Skeletal muscle tissue (tissue), 4 donors: ENCODE measurements around the gene VAT1. TPM values are rescaled to one million over a fixed set of nuclear protein-coding genes. Genes with fewer than 3 reads are reported as not detected.

Experiments used
- H3K27ac ChIP-seq: one replicate; pipeline ENCODE4 v1.7.0; 2013; ENCODE audit warnings: mild to moderate bottlenecking, low read depth, low read length, inconsistent platforms
- H3K27me3 ChIP-seq, 3 donors: one replicate each; pipeline ENCODE4 v1.7.0; 2013; ENCODE audit warnings: low read length in 3 of 3; ENCODE audit not compliant: control insufficient read depth in 3 of 3, insufficient read depth in 3 of 3
- H3K36me3 ChIP-seq, 3 donors: one replicate each; pipeline ENCODE4 v1.7.0; 2013; ENCODE audit warnings: low read length in 3 of 3; ENCODE audit not compliant: control insufficient read depth in 3 of 3, insufficient read depth in 3 of 3
- H3K4me1 ChIP-seq, 3 donors: one replicate each; pipeline ENCODE4 v1.7.0; 2013; ENCODE audit warnings: low read length in 3 of 3, mild to moderate bottlenecking in 3 of 3; ENCODE audit not compliant: control insufficient read depth in 3 of 3, insufficient read depth in 3 of 3
- H3K4me3 ChIP-seq, 3 donors: one replicate each; pipeline ENCODE4 v1.7.0; 2013; ENCODE audit warnings: low read length in 3 of 3
- H3K9ac ChIP-seq, 3 donors: one replicate each; pipeline ENCODE4 v1.7.0; 2013; ENCODE audit warnings: low read length in 3 of 3, mild to moderate bottlenecking in 3 of 3, moderate library complexity in 2 of 3, low read depth in 1 of 3
- H3K9me3 ChIP-seq, 3 donors: one replicate each; pipeline ENCODE4 v1.7.0; 2013; ENCODE audit warnings: low read length in 3 of 3; ENCODE audit not compliant: control insufficient read depth in 3 of 3
- total RNA-seq: library from RNA; depleted of rRNA; stranded (reverse); fragments of >200 nt; gene quantifications from one replicate; pipeline ENCODE4 v1.2.3, GENCODE V29; 2014
- donor health status: Osteomylitis.

VAT1 gene
- total RNA-seq, 1 donor from 2014 or later = 40.2 TPM

DNA sequence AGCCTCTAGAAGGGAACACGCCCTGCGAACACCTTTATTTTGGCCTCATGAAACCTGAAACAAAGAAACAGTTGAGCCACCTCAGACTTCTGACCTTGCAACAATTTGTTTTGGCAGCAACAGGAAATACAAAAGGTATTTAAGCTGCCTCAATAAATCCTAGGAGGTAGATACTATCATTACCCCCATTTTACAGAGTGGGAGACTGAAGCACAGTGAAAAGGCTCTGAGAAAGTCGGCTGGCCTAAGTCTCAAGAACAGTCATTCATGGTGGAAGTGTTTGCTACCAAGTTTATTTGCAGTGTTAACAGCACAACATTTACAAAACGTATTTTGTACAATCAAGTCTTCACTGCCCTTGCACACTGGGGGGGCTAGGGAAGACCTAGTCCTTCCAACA lies 21.8 kb upstream of the VAT1 start:
- Histone ChIP-seq H3K9ac (no peak overlapping the region), H3K27ac (no peak overlapping the region), H3K36me3 (peaks cover 0 to 2% (median 0%) of the 10 kb centered on the region in 3 donors), H3K4me1 (no peaks in the 10 kb centered on the region), H3K4me3 (no peak overlapping the region), H3K27me3 (no peaks in the 10 kb centered on the region), H3K9me3 (no peaks in the 10 kb centered on the region)

DNA sequence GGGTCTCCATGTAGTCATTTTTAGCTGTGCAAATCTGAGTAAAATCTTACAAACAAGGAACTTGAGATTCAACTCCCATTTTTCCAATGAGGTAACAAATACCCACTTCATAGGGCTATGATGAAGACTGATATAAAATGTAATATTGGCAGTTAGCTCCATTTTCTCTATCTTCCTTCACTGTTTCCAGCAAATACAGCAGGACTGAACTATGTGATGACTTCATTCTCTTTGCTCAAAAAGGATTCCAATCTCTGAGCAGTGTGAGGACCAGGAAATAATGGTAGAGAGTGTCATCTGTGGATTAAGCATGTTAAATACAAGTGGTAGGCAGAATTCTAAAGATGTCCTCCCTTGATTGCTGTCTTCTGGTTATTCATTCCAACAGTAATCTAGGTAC lies 21.1 kb upstream of the VAT1 start:
- Histone ChIP-seq H3K4me3 (no peak overlapping the region), H3K9me3 (no peaks in the 10 kb centered on the region), H3K27ac (no peak overlapping the region), H3K9ac (no peak overlapping the region), H3K27me3 (no peaks in the 10 kb centered on the region), H3K36me3 (peaks cover 0 to 2% (median 0%) of the 10 kb centered on the region in 3 donors), H3K4me1 (no peaks in the 10 kb centered on the region)

DNA sequence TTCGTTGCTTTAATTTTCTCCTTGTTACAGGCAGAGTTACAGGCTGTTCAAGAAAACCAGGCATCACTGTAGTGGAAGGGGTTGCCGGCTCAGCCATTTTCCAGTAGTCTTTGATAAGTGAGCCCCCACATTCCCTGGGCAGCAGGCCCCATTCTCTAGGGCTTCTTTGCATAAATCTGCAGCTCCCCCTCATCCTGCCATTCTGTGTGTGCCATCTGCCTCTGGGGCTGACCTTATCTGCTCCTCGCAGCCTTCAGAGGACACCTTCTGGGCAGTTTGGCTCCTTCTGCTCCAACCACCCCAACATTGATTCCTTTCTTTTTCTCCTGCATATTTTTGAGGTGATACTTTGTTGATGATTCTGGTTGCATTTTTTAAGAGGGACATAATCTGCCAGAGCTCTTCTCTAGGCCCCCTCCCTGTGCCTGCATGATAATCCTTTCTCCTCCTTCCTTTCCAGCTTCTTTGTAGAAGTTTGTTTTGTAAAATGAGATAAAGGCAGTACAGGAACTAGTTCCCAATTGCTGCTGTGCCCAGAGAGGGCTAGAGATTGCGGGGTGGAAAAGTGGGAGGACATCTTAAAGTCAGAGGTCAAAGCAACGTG lies 19.9 kb upstream of the VAT1 start:
- H3K27me3 ChIP-seq = no peaks in the 10 kb centered on the region
- H3K36me3 ChIP-seq = peaks cover 0 to 2% (median 0%) of the 10 kb centered on the region in 3 donors
- no peak overlapping the region for H3K4me3 ChIP-seq
- no peaks in the 10 kb centered on the region for H3K4me1 ChIP-seq
- no peak overlapping the region for H3K27ac ChIP-seq
- H3K9ac ChIP-seq = no peak overlapping the region
- no peaks in the 10 kb centered on the region for H3K9me3 ChIP-seq

DNA sequence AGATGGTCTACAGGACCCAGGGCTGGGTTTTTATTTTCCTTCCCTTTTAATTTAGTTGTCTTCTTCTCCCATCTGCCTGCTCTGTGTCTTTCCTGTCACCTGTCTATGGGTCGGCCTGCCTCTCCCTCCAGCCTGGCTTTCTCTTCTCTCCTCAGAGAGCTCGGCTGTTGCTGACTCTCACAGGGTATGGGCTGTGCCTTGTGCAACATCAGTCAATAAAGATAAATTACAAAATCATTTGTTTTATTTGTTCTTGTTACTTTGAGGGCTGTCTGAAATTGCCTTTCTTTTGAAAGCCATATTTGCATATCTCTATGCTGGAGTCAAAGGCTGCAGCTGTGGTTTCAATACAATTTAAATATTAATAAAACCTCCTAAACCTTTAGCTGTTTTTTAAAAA lies 18.5 kb upstream of the VAT1 start:
- H3K9me3 ChIP-seq = no peaks in the 10 kb centered on the region
- H3K27me3 ChIP-seq = no peaks in the 10 kb centered on the region
- H3K4me3 ChIP-seq = no peak overlapping the region
- no peak overlapping the region for H3K27ac ChIP-seq
- no peak overlapping the region for H3K9ac ChIP-seq
- peaks cover 0 to 2% (median 0%) of the 10 kb centered on the region in 3 donors for H3K36me3 ChIP-seq
- no peaks in the 10 kb centered on the region for H3K4me1 ChIP-seq

DNA sequence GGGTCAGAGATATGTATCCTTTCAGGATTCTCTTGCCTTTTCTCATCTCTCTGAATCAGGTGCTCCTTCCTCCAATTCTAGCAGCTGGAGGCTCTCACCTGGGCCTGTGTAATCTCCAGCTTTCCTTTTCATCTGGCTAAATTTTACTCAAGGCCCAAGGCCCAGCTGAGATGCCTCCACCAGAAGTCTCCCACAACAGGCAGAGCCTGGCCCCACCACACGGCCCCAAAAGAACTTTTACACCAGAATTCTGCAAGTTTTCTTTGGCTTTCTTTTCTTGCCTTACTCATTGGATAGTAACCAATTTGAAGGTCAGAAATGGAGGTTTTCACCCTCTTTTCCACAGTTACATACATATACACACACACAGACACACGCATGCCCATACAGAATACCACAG lies 17.5 kb upstream of the VAT1 start:
- Histone ChIP-seq H3K9me3 (no peaks in the 10 kb centered on the region), H3K27ac (no peak overlapping the region), H3K4me1 (no peaks in the 10 kb centered on the region), H3K4me3 (no peak overlapping the region), H3K27me3 (no peaks in the 10 kb centered on the region), H3K9ac (no peak overlapping the region), H3K36me3 (peaks cover 0 to 2% (median 0%) of the 10 kb centered on the region in 3 donors)

DNA sequence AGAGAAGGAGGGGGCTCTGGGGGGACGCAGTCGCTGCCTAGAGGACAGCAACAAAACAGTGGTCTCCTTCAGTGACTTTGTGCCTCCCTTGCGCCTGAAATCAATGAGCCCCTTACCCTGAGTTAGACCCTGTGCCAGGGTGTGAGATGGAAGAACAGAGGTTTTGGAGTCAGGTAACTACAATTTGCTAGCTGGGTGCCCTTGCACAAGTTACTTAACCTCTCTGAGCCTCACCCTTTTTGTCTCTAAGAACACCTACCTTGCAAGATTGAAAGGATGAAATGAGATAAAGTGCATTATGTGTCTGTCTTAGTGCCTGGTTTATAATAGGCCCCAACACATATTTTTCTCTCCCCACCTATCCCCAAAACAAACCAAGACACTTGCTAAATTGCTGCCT lies 12.7 kb upstream of the VAT1 start:
- Histone ChIP-seq H3K9ac (no peak overlapping the region), H3K27me3 (no peaks in the 10 kb centered on the region), H3K27ac (no peak overlapping the region), H3K4me3 (no peak overlapping the region), H3K9me3 (no peaks in the 10 kb centered on the region), H3K36me3 (no peaks in the 10 kb centered on the region), H3K4me1 (peaks cover 0 to 2% (median 0%) of the 10 kb centered on the region in 3 donors)

DNA sequence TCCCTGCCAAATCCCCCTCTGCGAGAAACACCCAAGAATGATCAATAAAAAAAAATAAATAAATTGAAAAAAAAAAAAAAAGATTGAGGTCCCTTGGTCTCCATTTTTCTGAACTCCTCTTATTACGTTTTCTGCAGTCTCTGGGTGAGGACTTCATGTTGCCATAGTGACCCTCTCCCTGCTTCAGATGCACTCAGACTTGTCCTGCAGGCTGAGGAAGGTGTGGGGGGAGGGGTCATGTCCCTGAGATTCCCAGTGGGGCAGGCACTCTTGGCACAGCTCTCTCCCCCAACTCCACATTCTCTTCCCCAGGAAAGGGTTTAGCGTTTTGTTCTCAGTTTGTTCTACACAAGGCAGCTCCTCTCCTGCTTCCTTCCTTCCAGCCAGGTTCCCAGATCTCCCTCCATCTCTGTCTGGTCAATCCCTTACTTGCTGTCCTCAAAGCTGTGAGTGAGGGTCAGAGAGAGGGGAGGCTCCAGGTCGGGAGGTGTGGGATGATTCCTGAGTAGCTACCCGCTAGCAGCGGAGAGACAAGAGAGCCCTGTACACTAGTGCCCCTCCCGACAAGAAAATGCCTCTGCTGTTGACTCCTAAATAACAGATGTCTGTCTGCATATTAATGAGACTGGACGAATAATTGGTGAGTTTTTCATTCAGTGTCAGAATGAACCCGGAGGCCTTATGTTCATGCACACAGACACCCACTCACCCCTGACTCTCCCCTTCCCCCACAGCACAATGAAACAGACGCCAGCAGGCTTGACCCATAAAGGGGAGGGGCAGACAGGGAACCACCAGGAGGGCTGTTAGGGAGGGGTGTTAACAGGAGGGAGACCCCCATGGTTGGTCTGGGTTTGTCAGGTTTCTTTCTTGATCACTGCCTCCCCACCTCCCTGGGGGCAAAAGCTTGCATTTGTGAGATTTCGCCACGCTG lies 12.0 kb upstream of the VAT1 start:
- Histone ChIP-seq H3K27ac (no peak overlapping the region), H3K27me3 (no peaks in the 10 kb centered on the region), H3K9me3 (no peaks in the 10 kb centered on the region), H3K36me3 (no peaks in the 10 kb centered on the region), H3K4me3 (no peak overlapping the region), H3K9ac (peak overlapping the region in 1 of 3 donors; percentile 8), H3K4me1 (peaks cover 0 to 4% (median 0%) of the 10 kb centered on the region in 3 donors)

DNA sequence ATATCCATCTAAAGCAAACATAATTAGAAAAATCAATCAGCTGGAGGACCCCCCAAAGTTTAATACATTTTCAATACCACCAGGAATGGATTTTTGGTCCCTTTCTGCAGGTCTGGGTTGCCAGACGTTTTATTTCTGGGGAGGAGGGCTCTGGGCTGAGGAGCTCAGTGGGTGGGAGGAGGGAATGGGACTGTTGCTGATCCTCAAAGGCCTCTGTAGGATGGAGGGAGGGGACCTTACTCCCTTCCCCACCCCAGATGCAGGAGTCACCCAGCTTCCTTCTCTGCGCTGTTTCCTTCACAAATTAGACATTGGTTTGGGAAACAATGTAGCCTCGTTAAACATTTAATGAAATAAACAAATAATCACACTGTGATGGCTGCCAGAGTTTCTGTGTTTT lies 9.5 kb upstream of the VAT1 start:
- H3K27ac ChIP-seq = no peak overlapping the region
- no peaks in the 10 kb centered on the region for H3K36me3 ChIP-seq
- no peaks in the 10 kb centered on the region for H3K27me3 ChIP-seq
- H3K9me3 ChIP-seq = no peaks in the 10 kb centered on the region
- no peak overlapping the region for H3K4me3 ChIP-seq
- peaks cover 0 to 15% (median 10%) of the 10 kb centered on the region in 3 donors for H3K4me1 ChIP-seq
- H3K9ac ChIP-seq = no peak overlapping the region

DNA sequence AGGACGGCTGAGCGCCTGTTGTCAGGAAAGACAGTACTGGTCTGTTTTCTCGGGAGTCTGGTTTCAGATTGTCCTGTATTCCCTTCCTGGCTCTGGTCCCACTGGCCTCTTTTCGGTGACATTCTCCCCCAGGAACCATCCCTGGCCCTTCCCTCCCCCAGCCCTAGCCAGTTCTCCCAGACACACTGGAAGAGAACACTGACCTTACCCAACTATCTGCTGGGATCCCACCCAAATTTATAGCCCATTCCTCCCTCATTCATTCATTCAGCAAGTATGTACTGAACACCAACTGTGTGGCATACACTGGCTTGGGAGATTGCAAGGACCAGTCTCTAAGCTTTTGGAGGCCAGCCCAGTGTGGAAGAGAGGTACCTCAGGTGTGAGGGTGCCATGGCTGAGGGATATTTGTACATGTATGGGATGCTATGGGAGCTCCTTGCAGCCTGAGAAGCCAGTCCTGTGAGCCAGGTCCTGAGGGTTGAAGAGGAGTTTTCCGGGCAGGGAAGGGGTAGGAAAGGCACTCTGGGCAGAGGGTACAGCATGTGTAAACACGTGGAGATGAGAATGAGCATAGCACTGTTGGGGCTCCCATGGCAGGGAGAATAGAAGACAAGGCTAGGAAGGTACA lies 8.1 kb upstream of the VAT1 start:
- Histone ChIP-seq H3K4me1 (peaks cover 0 to 15% (median 10%) of the 10 kb centered on the region in 3 donors), H3K4me3 (no peak overlapping the region), H3K9me3 (no peaks in the 10 kb centered on the region), H3K27me3 (no peaks in the 10 kb centered on the region), H3K36me3 (no peaks in the 10 kb centered on the region), H3K9ac (no peak overlapping the region), H3K27ac (no peak overlapping the region)
